AG09309 (cell line): ENCODE measurements around the gene PTCSC3.

Experiments used
- DNase-seq: peaks from one replicate; pipeline ENCODE4 v3.0.0-alpha.2; 2010; ENCODE audit warnings: low read depth
- H3K4me3 ChIP-seq: 2 replicates; pipeline ENCODE4 v1.5.1; 2011; ENCODE audit warnings: mild to moderate bottlenecking, low read depth, low read length, moderate library complexity; ENCODE audit not compliant: control insufficient read depth
- TF ChIP-seq, protein P1 (sequence below): IDR thresholded peaks from 2 replicates; pipeline ENCODE4 v1.5.1; 2011; ENCODE audit warnings: mild to moderate bottlenecking, low read depth, low read length, inconsistent platforms; ENCODE audit not compliant: insufficient read depth, control insufficient read depth; ENCODE audit errors: missing control alignments

PTCSC3 gene

DNA sequence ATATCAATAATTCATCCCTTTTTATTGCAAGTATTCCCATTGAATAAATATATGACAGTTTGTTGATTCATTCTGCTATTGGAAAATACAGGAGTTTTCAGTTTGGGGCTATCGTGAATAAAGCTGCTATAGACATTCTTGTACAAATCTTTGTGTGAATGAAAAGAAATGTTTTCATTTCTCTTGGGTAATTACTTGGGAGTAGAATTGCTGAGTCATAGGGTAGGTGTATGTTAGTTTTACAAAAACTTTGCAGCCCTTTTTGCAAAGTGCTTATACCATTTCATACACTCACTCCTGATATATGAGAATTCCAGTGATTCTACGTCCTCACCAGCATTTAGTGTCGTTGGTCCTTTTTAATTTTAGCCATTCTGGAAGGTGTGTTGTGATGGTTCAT lies 6.9 kb upstream of the PTCSC3 start:
- TF ChIP-seq, protein P1, sequence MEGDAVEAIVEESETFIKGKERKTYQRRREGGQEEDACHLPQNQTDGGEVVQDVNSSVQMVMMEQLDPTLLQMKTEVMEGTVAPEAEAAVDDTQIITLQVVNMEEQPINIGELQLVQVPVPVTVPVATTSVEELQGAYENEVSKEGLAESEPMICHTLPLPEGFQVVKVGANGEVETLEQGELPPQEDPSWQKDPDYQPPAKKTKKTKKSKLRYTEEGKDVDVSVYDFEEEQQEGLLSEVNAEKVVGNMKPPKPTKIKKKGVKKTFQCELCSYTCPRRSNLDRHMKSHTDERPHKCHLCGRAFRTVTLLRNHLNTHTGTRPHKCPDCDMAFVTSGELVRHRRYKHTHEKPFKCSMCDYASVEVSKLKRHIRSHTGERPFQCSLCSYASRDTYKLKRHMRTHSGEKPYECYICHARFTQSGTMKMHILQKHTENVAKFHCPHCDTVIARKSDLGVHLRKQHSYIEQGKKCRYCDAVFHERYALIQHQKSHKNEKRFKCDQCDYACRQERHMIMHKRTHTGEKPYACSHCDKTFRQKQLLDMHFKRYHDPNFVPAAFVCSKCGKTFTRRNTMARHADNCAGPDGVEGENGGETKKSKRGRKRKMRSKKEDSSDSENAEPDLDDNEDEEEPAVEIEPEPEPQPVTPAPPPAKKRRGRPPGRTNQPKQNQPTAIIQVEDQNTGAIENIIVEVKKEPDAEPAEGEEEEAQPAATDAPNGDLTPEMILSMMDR, result no peak
- DNase-seq, result no peak
- no peak overlapping the region for H3K4me3 ChIP-seq

DNA sequence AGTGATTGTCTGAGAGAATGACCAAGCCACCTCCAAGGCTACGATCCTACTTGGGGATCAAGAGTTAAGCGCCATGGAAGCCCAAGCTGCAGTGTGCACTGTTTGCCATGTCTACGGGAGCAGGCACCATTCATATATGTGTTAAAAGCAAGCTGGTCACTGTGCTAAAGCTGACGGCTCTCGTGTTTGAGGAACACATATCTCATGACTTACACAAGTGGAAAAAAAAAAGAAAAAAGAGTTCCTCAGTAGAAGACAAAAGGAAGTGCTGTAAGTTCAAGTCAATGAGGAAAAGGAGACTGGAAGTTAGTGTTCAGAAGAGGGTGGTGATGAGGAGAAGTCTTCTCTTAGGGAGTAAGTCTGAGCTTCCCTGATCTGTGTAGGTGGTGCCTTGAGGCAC lies 4.9 kb upstream of the PTCSC3 start:
- TF ChIP-seq, protein P1, result no peak
- DNase-seq, result no peak
- H3K4me3 ChIP-seq, result no peak overlapping the region

DNA sequence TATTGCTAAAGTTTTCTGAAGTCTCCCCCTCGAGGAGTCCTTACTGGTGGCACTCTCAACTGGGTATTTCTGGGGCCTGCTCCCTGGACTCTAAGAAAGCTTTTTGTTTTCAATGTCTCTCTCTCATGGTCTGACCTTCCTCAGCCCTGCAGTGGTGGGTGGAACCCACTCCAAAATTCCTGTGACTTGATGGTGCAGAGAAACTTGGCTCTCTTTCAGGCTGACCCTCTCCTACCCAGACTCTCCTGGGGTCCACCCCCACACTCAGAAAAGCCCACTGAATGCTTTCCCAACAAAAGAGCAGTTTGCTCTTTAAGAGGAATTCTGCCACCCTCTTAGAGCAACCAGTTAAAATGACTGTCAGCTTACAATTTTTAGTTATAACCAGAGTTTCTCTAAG lies 967 bp upstream of the PTCSC3 start:
- TF ChIP-seq, protein P1, result no peak
- no peak overlapping the region for H3K4me3 ChIP-seq
- DNase-seq, result no peak

DNA sequence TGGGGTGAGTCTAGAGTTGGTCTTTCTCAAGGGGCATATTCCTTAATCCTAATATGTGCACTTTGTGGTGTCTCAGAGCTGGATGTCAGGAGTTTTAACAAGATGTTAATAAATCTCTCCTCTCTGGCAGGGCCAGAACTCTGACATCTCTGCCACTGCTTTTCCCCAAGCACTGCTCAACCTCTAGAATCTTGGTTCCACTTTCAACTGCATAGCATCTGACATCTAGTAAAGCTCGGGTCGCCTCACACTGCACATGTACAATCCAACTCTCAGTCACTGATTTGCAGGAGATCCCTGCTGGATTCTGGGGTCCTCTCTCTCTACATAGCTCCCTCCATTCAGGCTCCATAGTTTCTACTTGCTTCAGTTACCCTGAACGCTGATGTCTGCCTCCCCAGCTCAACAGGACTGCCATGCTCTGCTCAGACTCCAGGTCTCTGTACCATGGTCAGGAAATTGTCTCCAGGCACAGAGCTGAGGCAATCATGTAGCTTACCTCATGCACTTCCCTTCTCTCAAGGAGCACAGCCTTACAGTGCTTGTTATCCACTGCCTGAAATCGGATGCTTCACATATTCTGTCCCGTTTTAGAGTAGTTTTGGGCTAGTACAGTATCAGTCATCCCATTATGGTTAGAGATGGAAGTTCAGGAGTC lies 1.6 kb downstream of the PTCSC3 start:
- no peak overlapping the region for H3K4me3 ChIP-seq
- no peak for DNase-seq
- TF ChIP-seq, protein P1, result no peak

DNA sequence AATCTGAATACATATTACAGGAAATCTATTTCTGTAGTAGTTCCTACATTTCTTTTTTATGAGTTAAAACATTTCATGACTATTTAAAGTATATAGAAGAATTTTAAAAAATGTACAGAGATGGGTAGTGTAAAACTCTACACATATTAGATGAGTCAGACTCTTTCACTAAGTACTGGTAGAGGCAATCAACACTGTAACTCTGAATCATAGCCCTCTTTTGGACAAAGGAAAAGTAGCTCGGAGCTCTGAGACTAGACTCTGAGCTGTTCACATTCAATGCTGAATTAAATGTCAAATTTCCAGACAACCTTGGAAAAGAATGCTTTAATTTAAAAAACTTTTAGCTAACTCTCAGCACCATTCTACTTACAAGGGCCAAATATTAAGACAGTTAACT lies 3.4 kb downstream of the PTCSC3 start:
- TF ChIP-seq, protein P1, result no peak
- DNase-seq, result no peak
- H3K4me3 ChIP-seq, result no peak overlapping the region

DNA sequence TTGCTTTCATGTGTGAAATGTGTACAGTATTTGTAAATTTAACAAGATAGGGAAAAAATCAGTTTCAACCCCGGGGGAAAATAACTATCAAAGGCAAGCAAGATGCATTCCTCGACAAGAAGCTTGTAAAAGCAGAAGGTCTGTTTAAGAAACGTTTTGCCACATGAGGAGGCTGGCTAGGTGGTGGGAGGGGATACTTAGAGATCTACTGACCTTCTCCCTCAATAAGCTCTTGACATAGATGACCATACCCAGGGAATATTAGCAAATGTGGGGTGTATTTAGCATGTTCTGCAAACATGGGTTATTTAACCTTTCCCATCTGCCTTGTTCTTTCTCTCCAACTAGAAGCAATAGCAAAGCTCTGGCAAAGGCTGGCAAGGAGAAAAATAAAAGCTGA lies 4.9 kb downstream of the PTCSC3 start:
- H3K4me3 ChIP-seq, result no peak overlapping the region
- DNase-seq, result no peak
- TF ChIP-seq, protein P1, result no peak
